H1 (cell line): ENCODE measurements around the gene ZWILCH.
"Not testable (repeated sequence)": the region's sequence is repeated elsewhere in the genome, so short reads cannot be mapped to it uniquely, and the experiment has no call there.

ENCODE experiments used
- GABPA ChIP-seq: IDR thresholded peaks from 2 replicates; pipeline ENCODE4 v1.6.1; 2011; ENCODE audit warnings: mild to moderate bottlenecking, low read length, moderate library complexity, borderline replicate concordance; ENCODE audit not compliant: insufficient read depth
- JUN ChIP-seq: IDR thresholded peaks from 2 replicates; pipeline ENCODE4 v1.6.1; 2011; ENCODE audit warnings: low read depth, mild to moderate bottlenecking, improper control_type of control experiment, low read length
- POLR2A ChIP-seq, 2 experiments: IDR thresholded peaks; 1 replicate in 1 of 2; 2 replicates in 1 of 2; pipeline ENCODE4 v1.6.1; 2011; ENCODE audit warnings: low read depth in 2 of 2, low read length in 2 of 2, mild to moderate bottlenecking in 2 of 2; ENCODE audit errors: control extremely low read depth in 1 of 2
- POLR2AphosphoS5 ChIP-seq: IDR thresholded peaks from 2 replicates; pipeline ENCODE4 v1.6.1; 2011; ENCODE audit warnings: low read depth, low read length
- TAF7 ChIP-seq: optimal IDR thresholded peaks from 2 replicates; pipeline ENCODE3; 2011; ENCODE audit warnings: low read depth, mild to moderate bottlenecking, inconsistent platforms, low read length, moderate library complexity, borderline replicate concordance
- ZNF274 ChIP-seq: IDR thresholded peaks from 2 replicates; pipeline ENCODE4 v1.7.0; 2012; ENCODE audit warnings: low read length, borderline replicate concordance; ENCODE audit errors: extremely low read depth
- TF ChIP-seq, protein P1 (sequence below), 3 experiments: IDR thresholded peaks; 1 replicate in 2 of 3; 2 replicates in 1 of 3; pipeline versions ENCODE4 v1.5.1 to v1.6.1; 2011; ENCODE audit warnings: low read length in 3 of 3, mild to moderate bottlenecking in 3 of 3, inconsistent platforms in 2 of 3, low read depth in 1 of 3, moderate library complexity in 1 of 3; ENCODE audit not compliant: insufficient read depth in 1 of 3; ENCODE audit errors: control extremely low read depth in 1 of 3
- TF ChIP-seq, protein P2 (sequence below): IDR thresholded peaks from 2 replicates; pipeline ENCODE4 v1.6.1; 2012; ENCODE audit warnings: inconsistent platforms
- TF ChIP-seq, protein P3 (sequence below): IDR thresholded peaks from 2 replicates; pipeline ENCODE4 v1.6.1; 2011; ENCODE audit warnings: low read depth, mild to moderate bottlenecking, low read length; ENCODE audit not compliant: insufficient read depth

DNA sequence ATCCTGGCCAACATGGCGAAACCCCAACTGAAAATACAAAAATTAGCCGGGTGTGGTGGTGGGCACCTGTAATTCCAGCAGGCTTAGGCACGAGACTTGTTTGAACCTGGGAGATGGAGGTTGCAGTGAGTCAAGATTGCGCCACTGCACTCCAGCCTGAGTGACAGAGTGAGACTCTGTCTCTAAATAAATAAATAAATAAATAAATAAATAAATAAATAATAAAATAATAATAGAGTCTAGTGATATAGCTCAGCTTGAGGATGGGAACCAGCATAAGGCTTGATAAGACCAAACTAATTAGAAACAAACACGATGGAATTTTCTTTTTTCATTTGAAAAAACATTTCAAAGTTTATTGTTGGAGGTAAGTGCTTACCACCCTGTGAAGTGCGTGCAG is 43.8 kb upstream of the ZWILCH start:
- TF ChIP-seq GABPA; JUN; TAF7; POLR2AphosphoS5; ZNF274; POLR2A (IDR thresholded peaks at IDR 0.05; ENCODE audit: control extremely low read depth in 1 of 2, low read depth in 2 of 2, low read length in 2 of 2): not testable (repeated sequence)
- TF ChIP-seq, protein P1, sequence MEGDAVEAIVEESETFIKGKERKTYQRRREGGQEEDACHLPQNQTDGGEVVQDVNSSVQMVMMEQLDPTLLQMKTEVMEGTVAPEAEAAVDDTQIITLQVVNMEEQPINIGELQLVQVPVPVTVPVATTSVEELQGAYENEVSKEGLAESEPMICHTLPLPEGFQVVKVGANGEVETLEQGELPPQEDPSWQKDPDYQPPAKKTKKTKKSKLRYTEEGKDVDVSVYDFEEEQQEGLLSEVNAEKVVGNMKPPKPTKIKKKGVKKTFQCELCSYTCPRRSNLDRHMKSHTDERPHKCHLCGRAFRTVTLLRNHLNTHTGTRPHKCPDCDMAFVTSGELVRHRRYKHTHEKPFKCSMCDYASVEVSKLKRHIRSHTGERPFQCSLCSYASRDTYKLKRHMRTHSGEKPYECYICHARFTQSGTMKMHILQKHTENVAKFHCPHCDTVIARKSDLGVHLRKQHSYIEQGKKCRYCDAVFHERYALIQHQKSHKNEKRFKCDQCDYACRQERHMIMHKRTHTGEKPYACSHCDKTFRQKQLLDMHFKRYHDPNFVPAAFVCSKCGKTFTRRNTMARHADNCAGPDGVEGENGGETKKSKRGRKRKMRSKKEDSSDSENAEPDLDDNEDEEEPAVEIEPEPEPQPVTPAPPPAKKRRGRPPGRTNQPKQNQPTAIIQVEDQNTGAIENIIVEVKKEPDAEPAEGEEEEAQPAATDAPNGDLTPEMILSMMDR (IDR thresholded peaks at IDR 0.05; ENCODE audit: control extremely low read depth in 1 of 3, insufficient read depth in 1 of 3, low read depth in 1 of 3, low read length in 3 of 3): not testable (repeated sequence)
- TF ChIP-seq, protein P2, sequence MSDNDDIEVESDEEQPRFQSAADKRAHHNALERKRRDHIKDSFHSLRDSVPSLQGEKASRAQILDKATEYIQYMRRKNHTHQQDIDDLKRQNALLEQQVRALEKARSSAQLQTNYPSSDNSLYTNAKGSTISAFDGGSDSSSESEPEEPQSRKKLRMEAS: not testable (repeated sequence)
- TF ChIP-seq, protein P3, sequence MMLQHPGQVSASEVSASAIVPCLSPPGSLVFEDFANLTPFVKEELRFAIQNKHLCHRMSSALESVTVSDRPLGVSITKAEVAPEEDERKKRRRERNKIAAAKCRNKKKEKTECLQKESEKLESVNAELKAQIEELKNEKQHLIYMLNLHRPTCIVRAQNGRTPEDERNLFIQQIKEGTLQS: not testable (repeated sequence)
